Activated CD4-positive, alpha-beta T cell treated with anti-CD3 and anti-CD28 coated beads, Interleukin-2, amount 10 ng/mL, durations not matched to agents 7 days and 5 days (primary cell): ENCODE measurements around the gene ATP1A2. TPM values are rescaled to one million over a fixed set of nuclear protein-coding genes. Genes with fewer than 3 reads are reported as not detected.

ENCODE experiments used
- CTCF ChIA-PET: fragments of 350-600 bp; sonication (Branson Sonifier 250); formaldehyde crosslinking; loops from one replicate; lab custom pipeline; 2021; ENCODE audit warnings: antibody characterized with exemption; lab: Charles Lee
- POLR2A ChIA-PET: fragments of 350-600 bp; sonication (Branson Sonifier 250); formaldehyde crosslinking; loops from one replicate; lab custom pipeline; 2021; ENCODE audit warnings: antibody characterized with exemption; lab: Charles Lee
- DNase-seq: peaks from one replicate; pipeline ENCODE4 v3.0.0-alpha.2; 2020
- H3K27ac Mint-ChIP-seq: one replicate; pipeline ENCODE4 v1.8.0; 2021; ENCODE audit warnings: mild to moderate bottlenecking, moderate library complexity, mixed read lengths
- H3K27me3 Mint-ChIP-seq: one replicate; pipeline ENCODE4 v1.8.0; 2021; ENCODE audit warnings: mixed read lengths
- H3K36me3 Mint-ChIP-seq: one replicate; pipeline ENCODE4 v1.8.0; 2021; ENCODE audit warnings: low read depth, mixed read lengths
- H3K4me1 Mint-ChIP-seq: one replicate; pipeline ENCODE4 v1.8.0; 2021; ENCODE audit warnings: mixed read lengths
- H3K4me3 Mint-ChIP-seq: one replicate; pipeline ENCODE4 v1.8.0; 2021; ENCODE audit warnings: mild to moderate bottlenecking, moderate library complexity, mixed read lengths
- H3K9me3 Mint-ChIP-seq: one replicate; pipeline ENCODE4 v1.8.0; 2021; ENCODE audit warnings: mixed read lengths
- total RNA-seq, 2 experiments: library from RNA; stranded (reverse); gene quantifications; one replicate each; pipeline ENCODE4 v1.2.3, GENCODE V29; 2021

ATP1A2 gene
- total RNA-seq, 2 experiments from 2014 or later = not detected

DNA sequence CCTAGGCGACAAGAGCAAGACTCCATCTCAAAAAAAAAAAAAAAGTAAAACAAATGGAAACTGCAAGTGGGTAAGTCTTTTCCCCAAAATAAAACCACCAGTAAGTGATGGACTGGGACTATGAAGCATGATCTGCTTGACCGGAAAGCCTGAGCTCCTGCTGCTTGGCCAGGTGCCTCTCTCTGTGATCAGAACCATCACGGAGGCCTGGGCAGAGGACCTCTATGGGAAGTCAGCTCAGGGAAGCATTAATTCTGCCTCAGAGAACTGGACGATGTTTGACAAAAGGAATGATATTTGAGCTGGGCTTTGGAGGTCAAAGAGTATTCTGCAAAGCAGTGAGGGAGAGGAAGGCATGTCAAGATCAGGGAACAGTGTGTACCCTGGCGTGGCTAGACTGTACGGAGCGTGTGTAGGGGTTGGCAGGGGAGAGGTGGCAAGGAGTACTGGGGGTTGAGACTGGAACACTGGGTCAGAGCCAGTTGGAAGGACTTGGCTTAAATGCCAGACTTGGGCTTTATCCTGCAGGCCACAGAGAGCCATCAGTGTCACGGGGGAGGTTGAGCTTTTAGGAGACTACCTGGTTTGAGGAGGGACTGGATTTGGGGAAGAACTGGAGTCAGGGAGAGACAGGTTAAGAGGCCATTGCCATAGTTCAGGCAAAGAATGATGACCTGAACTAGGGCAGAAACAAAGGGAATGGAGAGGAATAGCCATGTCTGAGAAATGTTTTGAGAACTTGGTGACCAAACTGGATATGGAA lies 16.4 kb downstream of the ATP1A2 start:
- H3K4me3 Mint-ChIP-seq = no peak overlapping the region
- DNase-seq = no peak
- ChIA-PET CTCF (interaction anchor here (1.2 kb wide), 1 partner anchor 15 kb away, joined by 3 read pairs; no protein-coding TSS in a partner anchor), POLR2A (no interaction called here)
- no peaks in the 10 kb centered on the region for H3K4me1 Mint-ChIP-seq
- no peaks in the 10 kb centered on the region for H3K9me3 Mint-ChIP-seq
- peaks cover 17% of the 10 kb centered on the region for H3K27me3 Mint-ChIP-seq
- H3K36me3 Mint-ChIP-seq = no peaks in the 10 kb centered on the region
- H3K27ac Mint-ChIP-seq = no peak overlapping the region

GRCh38 chr1:160133990-160134770 lies 18.6 kb downstream of the ATP1A2 start:
- Mint-ChIP-seq H3K4me3 (no peak overlapping the region), H3K36me3 (no peaks in the 10 kb centered on the region), H3K9me3 (no peaks in the 10 kb centered on the region), H3K27me3 (peaks cover 17% of the 10 kb centered on the region), H3K27ac (no peak overlapping the region), H3K4me1 (no peaks in the 10 kb centered on the region)
- ChIA-PET CTCF (no interaction called here), POLR2A (no interaction called here)
- DNase-seq = no peak

DNA sequence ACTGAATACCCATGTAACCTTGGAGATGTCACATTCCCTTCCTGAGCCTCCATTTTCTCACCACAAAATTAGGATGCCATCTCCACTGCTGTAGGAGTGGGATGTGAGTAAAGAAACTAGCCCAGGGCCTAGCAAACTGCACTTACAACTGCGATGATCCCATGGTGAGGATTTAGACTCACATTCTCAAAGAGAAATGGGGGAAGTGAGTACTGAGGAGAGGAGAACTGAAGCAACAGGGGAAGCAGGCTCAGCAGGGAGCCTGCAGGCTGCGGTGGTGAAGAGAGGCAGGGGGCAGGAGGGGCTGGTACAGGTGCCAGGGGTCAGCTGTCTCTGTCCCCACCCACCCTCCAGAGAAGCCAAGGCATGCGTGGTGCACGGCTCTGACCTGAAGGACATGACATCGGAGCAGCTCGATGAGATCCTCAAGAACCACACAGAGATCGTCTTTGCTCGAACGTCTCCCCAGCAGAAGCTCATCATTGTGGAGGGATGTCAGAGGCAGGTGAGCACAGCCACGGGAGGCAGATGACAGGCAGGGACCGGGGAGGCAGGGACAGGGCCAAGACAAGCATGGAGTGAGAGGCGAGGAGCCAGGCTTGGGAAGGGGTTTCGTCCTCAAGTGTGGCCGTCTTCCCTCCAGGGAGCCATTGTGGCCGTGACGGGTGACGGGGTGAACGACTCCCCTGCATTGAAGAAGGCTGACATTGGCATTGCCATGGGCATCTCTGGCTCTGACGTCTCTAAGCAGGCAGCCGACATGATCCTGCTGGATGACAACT lies 19.4 kb downstream of the ATP1A2 start:
- Mint-ChIP-seq H3K27me3 (peaks cover 17% of the 10 kb centered on the region), H3K4me3 (no peak overlapping the region), H3K27ac (no peak overlapping the region), H3K9me3 (no peaks in the 10 kb centered on the region), H3K4me1 (no peaks in the 10 kb centered on the region), H3K36me3 (no peaks in the 10 kb centered on the region)
- no peak for DNase-seq
- ChIA-PET CTCF (no interaction called here), POLR2A (no interaction called here)

- no peak overlapping the region for H3K27ac Mint-ChIP-seq
- POLR2A ChIA-PET = no interaction called here
- CTCF ChIA-PET = no interaction called here
- DNase-seq = no peak
- no peaks in the 10 kb centered on the region for H3K36me3 Mint-ChIP-seq
- H3K4me1 Mint-ChIP-seq = no peaks in the 10 kb centered on the region
- H3K9me3 Mint-ChIP-seq = no peaks in the 10 kb centered on the region
- no peak overlapping the region for H3K4me3 Mint-ChIP-seq
- H3K27me3 Mint-ChIP-seq = peaks cover 17% of the 10 kb centered on the region
These were observed 20.8 kb downstream of the ATP1A2 start for GRCh38 chr1:160136121-160136925.

GRCh38 chr1:160136926-160137200 lies 21.3 kb downstream of the ATP1A2 start:
- Mint-ChIP-seq H3K4me1 (no peaks in the 10 kb centered on the region), H3K9me3 (no peaks in the 10 kb centered on the region), H3K27me3 (peaks cover 16% of the 10 kb centered on the region), H3K4me3 (no peak overlapping the region), H3K36me3 (no peaks in the 10 kb centered on the region), H3K27ac (no peak overlapping the region)
- CTCF ChIA-PET = no interaction called here
- POLR2A ChIA-PET = no interaction called here
- no peak for DNase-seq

DNA sequence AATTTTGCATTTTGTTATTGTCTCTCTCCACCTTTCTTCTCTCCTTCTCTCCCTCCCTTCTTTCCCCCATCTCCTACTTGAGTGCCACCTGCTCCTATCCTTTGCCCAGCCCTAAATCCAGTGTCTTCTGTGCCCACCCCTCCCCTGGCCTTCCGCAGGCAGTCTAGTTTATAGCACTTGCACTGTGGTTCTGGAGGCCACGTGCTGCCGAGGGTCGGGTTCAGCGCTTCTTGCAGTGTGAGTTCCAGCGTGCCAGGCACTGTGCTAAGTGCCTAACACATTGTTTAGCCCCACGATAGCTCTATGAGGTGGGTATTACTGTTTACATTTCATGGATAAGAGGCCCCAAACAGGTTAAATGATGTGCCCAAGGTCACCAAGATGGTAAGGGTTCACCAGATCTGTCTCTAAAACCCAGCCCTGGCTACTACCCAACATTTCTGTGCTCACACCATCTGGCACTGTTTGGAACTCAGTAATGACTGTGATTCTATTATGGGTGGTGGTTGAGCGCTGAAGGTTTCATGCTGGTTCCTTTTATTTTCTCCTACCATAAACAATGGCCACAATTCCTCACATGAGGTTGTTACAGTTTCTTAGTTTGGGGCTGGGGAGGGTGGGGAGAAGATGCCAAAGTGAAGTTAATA lies 21.8 kb downstream of the ATP1A2 start:
- no peak overlapping the region for H3K27ac Mint-ChIP-seq
- ChIA-PET CTCF (interaction anchor here (1.2 kb wide), 1 partner anchor 235 kb away, joined by 3 read pairs; no protein-coding TSS in a partner anchor), POLR2A (no interaction called here)
- H3K9me3 Mint-ChIP-seq = no peaks in the 10 kb centered on the region
- peaks cover 14% of the 10 kb centered on the region for H3K27me3 Mint-ChIP-seq
- no peak for DNase-seq
- no peaks in the 10 kb centered on the region for H3K36me3 Mint-ChIP-seq
- H3K4me3 Mint-ChIP-seq = no peak overlapping the region
- H3K4me1 Mint-ChIP-seq = no peaks in the 10 kb centered on the region

GRCh38 chr1:160139840-160140239 lies 24.3 kb downstream of the ATP1A2 start:
- ChIA-PET POLR2A (no interaction called here), CTCF (no interaction called here)
- H3K4me1 Mint-ChIP-seq = no peaks in the 10 kb centered on the region
- no peak overlapping the region for H3K4me3 Mint-ChIP-seq
- no peaks in the 10 kb centered on the region for H3K9me3 Mint-ChIP-seq
- no peaks in the 10 kb centered on the region for H3K36me3 Mint-ChIP-seq
- DNase-seq = no peak
- H3K27ac Mint-ChIP-seq = no peak overlapping the region
- H3K27me3 Mint-ChIP-seq = peaks cover 9% of the 10 kb centered on the region

- ChIA-PET CTCF (no interaction called here), POLR2A (no interaction called here)
- H3K4me3 Mint-ChIP-seq = no peak overlapping the region
- H3K4me1 Mint-ChIP-seq = no peaks in the 10 kb centered on the region
- DNase-seq = no peak
- no peak overlapping the region for H3K27ac Mint-ChIP-seq
- H3K27me3 Mint-ChIP-seq = peaks cover 13% of the 10 kb centered on the region
- H3K9me3 Mint-ChIP-seq = no peaks in the 10 kb centered on the region
- no peaks in the 10 kb centered on the region for H3K36me3 Mint-ChIP-seq
These were observed 28.1 kb downstream of the ATP1A2 start for GRCh38 chr1:160143695-160144094.

DNA sequence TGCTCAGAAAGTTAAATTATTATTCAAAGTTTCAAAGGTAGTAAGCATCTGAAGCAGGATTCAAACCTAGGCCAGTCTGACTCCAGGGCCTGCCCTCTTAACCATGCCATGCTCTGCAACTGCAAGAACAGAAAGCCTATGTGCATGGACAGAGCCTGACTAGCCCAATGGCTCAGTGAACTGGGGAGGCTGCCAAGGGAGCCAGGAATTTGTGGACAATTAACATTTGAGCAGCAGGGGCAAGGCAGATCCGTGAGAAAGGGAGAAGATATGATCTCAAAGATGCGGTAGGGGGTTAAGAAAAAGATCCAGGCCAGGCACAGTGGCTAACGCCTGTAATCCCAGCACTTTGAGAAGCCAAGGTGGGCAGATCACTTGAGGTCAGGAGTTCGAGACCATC lies 29.4 kb downstream of the ATP1A2 start:
- no peaks in the 10 kb centered on the region for H3K9me3 Mint-ChIP-seq
- H3K27ac Mint-ChIP-seq = no peak overlapping the region
- H3K36me3 Mint-ChIP-seq = no peaks in the 10 kb centered on the region
- DNase-seq = no peak
- no peaks in the 10 kb centered on the region for H3K4me1 Mint-ChIP-seq
- H3K4me3 Mint-ChIP-seq = no peak overlapping the region
- peaks cover 15% of the 10 kb centered on the region for H3K27me3 Mint-ChIP-seq
- ChIA-PET CTCF (no interaction called here), POLR2A (no interaction called here)

DNA sequence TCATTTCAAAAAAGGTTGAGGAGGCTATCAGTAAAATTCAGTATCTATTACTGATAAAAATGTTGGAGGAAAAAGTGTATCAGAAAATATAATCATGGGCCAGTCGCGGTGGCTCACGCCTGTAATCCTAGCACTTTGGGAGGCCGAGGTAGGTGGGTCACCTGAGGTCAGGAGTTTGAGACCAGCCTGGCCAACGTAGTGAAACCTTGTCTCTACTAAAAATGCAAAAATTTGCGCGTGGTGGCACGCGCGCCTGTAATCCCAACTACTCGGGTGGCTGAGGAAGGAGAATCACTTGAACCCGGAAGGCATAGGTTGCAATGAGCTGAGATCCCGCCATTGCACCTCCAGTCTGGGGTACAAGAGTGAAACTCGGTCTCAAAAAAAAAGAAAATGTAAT lies 30.5 kb downstream of the ATP1A2 start:
- H3K27ac Mint-ChIP-seq = no peak overlapping the region
- DNase-seq = no peak
- H3K27me3 Mint-ChIP-seq = peaks cover 17% of the 10 kb centered on the region
- H3K36me3 Mint-ChIP-seq = no peaks in the 10 kb centered on the region
- no peaks in the 10 kb centered on the region for H3K4me1 Mint-ChIP-seq
- no peaks in the 10 kb centered on the region for H3K9me3 Mint-ChIP-seq
- ChIA-PET POLR2A (no interaction called here), CTCF (no interaction called here)
- no peak overlapping the region for H3K4me3 Mint-ChIP-seq

GRCh38 chr1:160148121-160148520 lies 32.6 kb downstream of the ATP1A2 start:
- H3K27me3 Mint-ChIP-seq = peaks cover 13% of the 10 kb centered on the region
- CTCF ChIA-PET = no interaction called here
- no peak overlapping the region for H3K4me3 Mint-ChIP-seq
- no peaks in the 10 kb centered on the region for H3K4me1 Mint-ChIP-seq
- no peak overlapping the region for H3K27ac Mint-ChIP-seq
- POLR2A ChIA-PET = no interaction called here
- no peaks in the 10 kb centered on the region for H3K9me3 Mint-ChIP-seq
- H3K36me3 Mint-ChIP-seq = no peaks in the 10 kb centered on the region
- DNase-seq = no peak

DNA sequence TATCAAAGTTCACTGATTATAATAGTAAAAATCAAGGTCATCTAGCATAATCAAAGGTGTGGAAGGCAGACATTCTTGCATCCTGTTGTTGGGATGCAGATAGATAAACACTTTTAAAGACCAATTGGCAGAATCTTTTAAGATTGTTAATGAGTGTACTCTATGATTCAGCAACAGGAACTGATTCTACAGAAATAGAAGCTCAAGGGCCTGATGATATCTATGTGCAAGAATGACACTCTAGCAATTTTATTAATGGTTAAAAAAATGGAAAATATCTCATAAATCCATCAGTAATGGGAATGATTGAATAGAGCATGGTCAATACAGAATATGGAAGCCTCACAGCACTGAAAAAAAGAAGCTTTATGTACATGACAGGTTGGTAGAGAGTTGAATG lies 33.7 kb downstream of the ATP1A2 start:
- Mint-ChIP-seq H3K36me3 (no peaks in the 10 kb centered on the region), H3K27ac (no peak overlapping the region), H3K27me3 (peaks cover 9% of the 10 kb centered on the region), H3K4me3 (no peak overlapping the region), H3K9me3 (no peaks in the 10 kb centered on the region), H3K4me1 (no peaks in the 10 kb centered on the region)
- DNase-seq = no peak
- ChIA-PET CTCF (no interaction called here), POLR2A (no interaction called here)
